Esophagus squamous epithelium (tissue), 5 donors: ENCODE data around the gene TTC28. TPM values are rescaled to one million over a fixed set of nuclear protein-coding genes. Genes with fewer than 3 reads are reported as not detected.

Source experiments
- DNase-seq: peaks from one replicate; lab custom pipeline; 2025; lab: John Stamatoyannopoulos, UW
- H3K27ac ChIP-seq, 4 donors: fragments of 200-600 bp; sonication (generic); one replicate each; pipeline ENCODE4 v1.5.1; 2016 to 2019; ENCODE audit warnings: mild to moderate bottlenecking in 1 of 4
- H3K27me3 ChIP-seq, 4 donors: fragments of 200-600 bp; sonication (generic); 1 replicate in 3 of 4; 2 replicates in 1 of 4; pipeline versions ENCODE4 v1.5.1 to v1.6.0; 2017 to 2021; ENCODE audit warnings: antibody characterized with exemption in 1 of 4
- H3K36me3 ChIP-seq, 3 donors: fragments of 200-600 bp; sonication (generic); one replicate each; pipeline ENCODE4 v1.5.1; 2016 to 2019
- H3K4me1 ChIP-seq, 3 donors: fragments of 200-600 bp; sonication (generic); one replicate each; pipeline ENCODE4 v1.5.1; 2017 to 2019
- H3K4me3 ChIP-seq, 4 donors: fragments of 200-600 bp; sonication (generic); 1 replicate in 3 of 4; 2 replicates in 1 of 4; pipeline ENCODE4 v1.5.1; 2016 to 2019; ENCODE audit warnings: mild to moderate bottlenecking in 2 of 4, moderate library complexity in 1 of 4
- H3K9me3 ChIP-seq, 3 donors: fragments of 200-600 bp; sonication (generic); one replicate each; pipeline ENCODE4 v1.5.1; 2016 to 2019
- POLR2A ChIP-seq, 4 donors: fragments of 450-650 bp; IDR thresholded peaks; one replicate each; pipeline ENCODE4 v1.6.1; 2017; ENCODE audit warnings: antibody characterized with exemption in 4 of 4, mild to moderate bottlenecking in 4 of 4, moderate library complexity in 3 of 4
- whole genome bisulfite sequencing, 2 donors: methylation state at CpG; one replicate each; pipeline ENCODE4 v1.1.5; 2018; 5-methylcytosine and 5-hydroxymethylcytosine counted together
- intact Hi-C: fragments of 100-400 bp; cut with DNase I; formaldehyde crosslinking; loops from one replicate; pipeline ENCODE4 v1.15.0; 2022
- total RNA-seq, 4 donors: library from RNA; depleted of rRNA; stranded (reverse); fragments of >200 nt; gene quantifications; one replicate each; pipeline ENCODE4 v1.1.0, GENCODE V29; 2016
- TF ChIP-seq, protein P1 (sequence below), 6 experiments: fragments of 450-650 bp in 4 of 6; fragments of 200-600 bp in 2 of 6; sonication (generic) in 2 of 6; IDR thresholded peaks; one replicate each; pipeline ENCODE4 v1.5.1; 2016 to 2019; ENCODE audit warnings: antibody characterized with exemption in 6 of 6, mild to moderate bottlenecking in 4 of 6, moderate library complexity in 4 of 6
- donor health status: DM: yes; HTN: yes; CAD: no.

Gene TTC28
- total RNA-seq, 4 donors from 2014 or later, result 6.0 to 21.4 (median 7.7) TPM

DNA sequence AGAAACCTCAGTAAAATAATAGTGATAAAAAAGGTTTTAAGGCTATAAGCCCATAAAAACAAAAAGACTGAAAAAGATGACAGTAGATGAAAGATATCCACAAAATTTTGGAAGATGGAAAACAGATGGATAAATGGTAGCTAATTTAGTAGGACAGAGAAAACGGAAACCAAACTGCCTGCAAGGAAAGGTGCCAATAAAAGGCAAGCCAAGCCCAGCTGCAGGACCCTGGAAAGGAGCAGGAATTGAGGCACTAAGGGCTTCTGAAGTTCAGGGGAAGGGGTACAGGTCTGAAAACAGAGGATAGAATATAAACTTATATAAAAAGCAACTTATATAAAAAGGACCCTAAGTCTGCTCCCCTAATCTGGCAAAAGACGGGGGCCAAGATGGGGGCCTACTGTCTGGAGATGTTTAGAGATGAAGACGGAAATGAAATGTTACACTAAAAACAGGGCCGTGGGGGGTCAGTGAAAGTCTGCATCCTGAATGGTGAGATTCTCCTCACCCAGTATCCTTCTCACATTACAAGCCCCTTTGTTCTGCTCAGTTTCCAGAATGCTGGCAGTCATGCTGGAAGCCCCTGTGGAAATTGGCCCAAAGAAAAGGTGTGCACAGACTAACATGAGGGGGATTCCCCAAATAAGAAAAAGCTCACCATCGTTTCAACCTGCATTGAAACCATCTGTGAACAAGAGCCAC, 491.3 kb downstream of the TTC28 start:
- intact Hi-C loops, result no loop called here
- WGBS, 2 donors, result 64 to 67% methylated on average over 5 of the region's 5 CpGs

DNA sequence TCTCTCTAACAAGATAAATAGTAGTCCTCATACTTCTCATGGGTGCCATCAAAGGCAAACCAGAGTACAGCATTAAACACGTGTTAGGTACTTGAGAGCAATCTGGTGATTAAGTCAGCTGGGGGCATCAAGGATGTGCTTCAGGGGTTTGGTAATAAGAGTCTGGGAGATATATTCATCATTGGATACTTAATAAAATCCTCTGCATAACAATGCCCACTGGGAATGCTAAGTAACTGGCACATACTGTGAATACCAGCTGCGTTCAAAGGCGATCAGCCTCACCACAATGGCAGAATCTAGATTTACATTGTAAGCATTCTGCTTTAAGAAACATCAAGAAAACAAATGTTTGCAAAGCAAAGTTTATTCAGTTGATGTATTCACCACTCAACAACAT, 492.0 kb downstream of the TTC28 start:
- no peaks in the 10 kb centered on the region for H3K36me3 ChIP-seq
- no peak for TF ChIP-seq POLR2A (IDR thresholded peaks at IDR 0.05)
- TF ChIP-seq, protein P1, sequence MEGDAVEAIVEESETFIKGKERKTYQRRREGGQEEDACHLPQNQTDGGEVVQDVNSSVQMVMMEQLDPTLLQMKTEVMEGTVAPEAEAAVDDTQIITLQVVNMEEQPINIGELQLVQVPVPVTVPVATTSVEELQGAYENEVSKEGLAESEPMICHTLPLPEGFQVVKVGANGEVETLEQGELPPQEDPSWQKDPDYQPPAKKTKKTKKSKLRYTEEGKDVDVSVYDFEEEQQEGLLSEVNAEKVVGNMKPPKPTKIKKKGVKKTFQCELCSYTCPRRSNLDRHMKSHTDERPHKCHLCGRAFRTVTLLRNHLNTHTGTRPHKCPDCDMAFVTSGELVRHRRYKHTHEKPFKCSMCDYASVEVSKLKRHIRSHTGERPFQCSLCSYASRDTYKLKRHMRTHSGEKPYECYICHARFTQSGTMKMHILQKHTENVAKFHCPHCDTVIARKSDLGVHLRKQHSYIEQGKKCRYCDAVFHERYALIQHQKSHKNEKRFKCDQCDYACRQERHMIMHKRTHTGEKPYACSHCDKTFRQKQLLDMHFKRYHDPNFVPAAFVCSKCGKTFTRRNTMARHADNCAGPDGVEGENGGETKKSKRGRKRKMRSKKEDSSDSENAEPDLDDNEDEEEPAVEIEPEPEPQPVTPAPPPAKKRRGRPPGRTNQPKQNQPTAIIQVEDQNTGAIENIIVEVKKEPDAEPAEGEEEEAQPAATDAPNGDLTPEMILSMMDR (IDR thresholded peaks at IDR 0.05), result no peak
- WGBS, 2 donors, result 81 to 96% methylated on average over 3 of the region's 3 CpGs
- DNase-seq, result no peak
- H3K27ac ChIP-seq, result no peak overlapping the region
- no peaks in the 10 kb centered on the region for H3K9me3 ChIP-seq
- no peak overlapping the region for H3K4me3 ChIP-seq
- intact Hi-C loops, result no loop called here
- peaks cover 0 to 12% (median 0%) of the 10 kb centered on the region in 3 donors for H3K4me1 ChIP-seq
- no peaks in the 10 kb centered on the region for H3K27me3 ChIP-seq

More for the DNA sequence above, 491.3 kb downstream of the TTC28 start:
- no peak for DNase-seq
- Histone ChIP-seq H3K9me3 (no peaks in the 10 kb centered on the region), H3K4me3 (no peak overlapping the region), H3K4me1 (peaks cover 0 to 9% (median 0%) of the 10 kb centered on the region in 3 donors), H3K27ac (no peak overlapping the region), H3K27me3 (no peaks in the 10 kb centered on the region), H3K36me3 (no peaks in the 10 kb centered on the region)
- no peak for TF ChIP-seq POLR2A (IDR thresholded peaks at IDR 0.05)
- TF ChIP-seq, protein P1 (IDR thresholded peaks at IDR 0.05), result no peak

DNA sequence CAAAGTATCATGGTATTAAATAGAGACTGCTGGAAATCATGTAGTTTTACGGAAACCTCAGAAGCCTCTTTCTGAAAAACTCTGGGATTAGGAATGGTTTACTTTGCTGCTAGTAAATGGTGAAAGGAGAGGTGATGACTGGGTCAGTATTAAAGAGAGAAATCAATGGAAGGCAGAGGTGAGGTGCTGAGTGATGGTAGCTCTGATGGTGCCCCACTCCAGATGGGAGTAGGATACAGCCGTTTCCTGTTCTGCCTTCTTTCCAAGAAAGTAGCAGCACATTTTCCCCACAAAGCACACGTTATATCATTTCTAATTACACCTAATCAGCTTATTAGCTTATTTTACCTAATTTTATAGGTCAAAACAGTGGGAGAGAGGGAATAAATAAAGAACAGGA, 493.0 kb downstream of the TTC28 start:
- no peak for DNase-seq
- peaks cover 0 to 9% (median 0%) of the 10 kb centered on the region in 3 donors for H3K4me1 ChIP-seq
- no peaks in the 10 kb centered on the region for H3K36me3 ChIP-seq
- TF ChIP-seq, protein P1 (IDR thresholded peaks at IDR 0.05), result no peak
- TF ChIP-seq POLR2A (IDR thresholded peaks at IDR 0.05), result no peak
- no peak overlapping the region for H3K4me3 ChIP-seq
- no peak overlapping the region for H3K27ac ChIP-seq
- H3K27me3 ChIP-seq, result no peaks in the 10 kb centered on the region
- intact Hi-C loops, result no loop called here
- H3K9me3 ChIP-seq, result no peaks in the 10 kb centered on the region
- 89 to 91% methylated on average over 3 of the region's 3 CpGs for WGBS, 2 donors

DNA sequence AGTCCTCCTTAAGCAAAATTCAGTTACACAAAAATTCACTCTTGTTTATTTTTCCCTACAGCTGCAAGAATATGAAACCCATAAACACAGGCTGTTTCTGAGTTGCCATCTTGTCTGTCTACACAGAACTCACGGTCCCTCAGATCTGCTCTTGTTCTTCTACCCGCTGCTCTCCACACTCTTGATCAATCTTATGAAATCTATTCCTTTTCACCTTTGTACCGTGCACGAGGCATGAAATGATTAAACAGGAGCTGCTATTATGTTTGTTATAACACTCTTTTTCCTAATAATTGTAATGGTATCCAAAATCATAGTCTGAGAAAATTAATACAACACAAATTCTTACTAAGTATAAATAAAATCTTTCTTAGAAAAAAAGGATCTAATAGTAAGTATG, 494.5 kb downstream of the TTC28 start:
- no peak for DNase-seq
- Histone ChIP-seq H3K27ac (no peak overlapping the region), H3K4me1 (peaks cover 0 to 6% (median 0%) of the 10 kb centered on the region in 3 donors), H3K9me3 (no peaks in the 10 kb centered on the region), H3K27me3 (no peaks in the 10 kb centered on the region), H3K36me3 (no peaks in the 10 kb centered on the region), H3K4me3 (no peak overlapping the region)
- intact Hi-C loops, result no loop called here
- no peak for TF ChIP-seq POLR2A (IDR thresholded peaks at IDR 0.05)
- TF ChIP-seq, protein P1 (IDR thresholded peaks at IDR 0.05), result no peak
- 86 to 99% methylated on average over 4 of the region's 4 CpGs for WGBS, 2 donors

DNA sequence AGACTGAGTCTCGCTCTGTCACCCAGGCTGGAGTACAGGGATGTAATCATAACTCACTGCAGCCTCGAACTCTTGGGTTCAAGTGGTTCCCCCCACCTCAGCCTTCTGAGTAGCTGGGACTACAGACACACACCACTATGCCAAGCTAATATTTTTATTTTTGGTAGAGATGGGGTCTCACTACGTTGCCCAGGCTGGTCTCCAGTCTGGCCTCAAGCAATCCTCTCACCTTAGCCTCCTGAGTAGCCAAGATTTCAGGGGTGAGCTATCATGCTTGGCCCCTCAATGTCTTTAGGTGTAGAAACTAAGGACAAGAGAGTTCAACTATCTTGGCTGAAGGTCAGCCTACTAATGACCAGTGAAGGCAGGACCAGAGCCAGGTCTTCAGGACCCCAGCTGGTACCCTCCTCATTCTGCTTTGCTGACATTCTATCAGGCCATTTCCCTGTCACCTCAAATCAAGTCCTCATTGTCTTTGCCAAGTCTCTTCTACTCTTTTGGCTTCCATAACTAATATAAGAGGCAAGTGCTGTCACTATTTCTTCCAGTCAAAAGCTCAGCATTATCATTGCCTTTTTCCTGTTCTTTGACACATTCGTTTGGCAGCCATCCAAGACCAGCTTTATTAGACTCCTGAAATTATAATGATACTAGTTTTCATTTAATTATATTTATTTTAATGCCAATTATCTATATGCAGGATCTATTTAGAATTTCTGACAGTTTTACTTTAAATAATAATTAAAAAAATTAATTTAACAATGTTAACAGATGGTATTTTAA, 496.4 kb downstream of the TTC28 start:
- TF ChIP-seq, protein P1 (IDR thresholded peaks at IDR 0.05), result no peak
- TF ChIP-seq POLR2A (IDR thresholded peaks at IDR 0.05), result no peak
- 70 to 74% methylated on average over 3 to 4 of the region's 4 CpGs for WGBS, 2 donors

More for the DNA sequence above, 496.4 kb downstream of the TTC28 start:
- Histone ChIP-seq H3K27ac (no peak overlapping the region), H3K4me1 (peaks cover 0 to 6% (median 0%) of the 10 kb centered on the region in 3 donors), H3K27me3 (no peaks in the 10 kb centered on the region), H3K9me3 (no peaks in the 10 kb centered on the region), H3K36me3 (no peaks in the 10 kb centered on the region), H3K4me3 (no peak overlapping the region)
- no peak for DNase-seq
- intact Hi-C loops, result no loop called here
